ENCODE results near the gene UBA5.

UBA5 gene

DNA sequence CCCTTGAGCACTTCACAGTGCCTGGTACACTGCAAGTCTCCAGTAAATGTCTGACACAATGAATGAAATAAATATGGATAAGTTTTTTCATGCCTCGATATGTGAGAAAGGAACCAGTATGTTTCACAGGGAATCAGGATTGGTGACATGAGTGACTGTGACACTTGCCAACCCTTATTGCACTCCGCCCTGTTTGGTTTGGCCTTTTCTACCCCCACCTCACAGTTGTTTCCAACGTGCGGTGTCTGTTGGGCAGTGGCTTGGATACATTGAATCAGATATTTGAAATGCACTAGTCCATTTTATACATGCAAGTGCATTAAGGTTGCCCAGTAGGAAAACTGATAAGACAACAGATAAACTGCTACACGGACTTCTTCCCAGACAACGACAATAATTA, 60.1 kb downstream of the UBA5 start:
- DNase-seq (ENCODE audit: low read depth), result no peak
- H3K4me3 ChIP-seq (ENCODE audit: control insufficient read depth, low read depth, low read length), result no peak overlapping the region
- TF ChIP-seq, protein P1, sequence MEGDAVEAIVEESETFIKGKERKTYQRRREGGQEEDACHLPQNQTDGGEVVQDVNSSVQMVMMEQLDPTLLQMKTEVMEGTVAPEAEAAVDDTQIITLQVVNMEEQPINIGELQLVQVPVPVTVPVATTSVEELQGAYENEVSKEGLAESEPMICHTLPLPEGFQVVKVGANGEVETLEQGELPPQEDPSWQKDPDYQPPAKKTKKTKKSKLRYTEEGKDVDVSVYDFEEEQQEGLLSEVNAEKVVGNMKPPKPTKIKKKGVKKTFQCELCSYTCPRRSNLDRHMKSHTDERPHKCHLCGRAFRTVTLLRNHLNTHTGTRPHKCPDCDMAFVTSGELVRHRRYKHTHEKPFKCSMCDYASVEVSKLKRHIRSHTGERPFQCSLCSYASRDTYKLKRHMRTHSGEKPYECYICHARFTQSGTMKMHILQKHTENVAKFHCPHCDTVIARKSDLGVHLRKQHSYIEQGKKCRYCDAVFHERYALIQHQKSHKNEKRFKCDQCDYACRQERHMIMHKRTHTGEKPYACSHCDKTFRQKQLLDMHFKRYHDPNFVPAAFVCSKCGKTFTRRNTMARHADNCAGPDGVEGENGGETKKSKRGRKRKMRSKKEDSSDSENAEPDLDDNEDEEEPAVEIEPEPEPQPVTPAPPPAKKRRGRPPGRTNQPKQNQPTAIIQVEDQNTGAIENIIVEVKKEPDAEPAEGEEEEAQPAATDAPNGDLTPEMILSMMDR (IDR thresholded peaks at IDR 0.05; ENCODE audit: control insufficient read depth, insufficient read depth, low read depth, low read length, missing control alignments), result no peak

DNA sequence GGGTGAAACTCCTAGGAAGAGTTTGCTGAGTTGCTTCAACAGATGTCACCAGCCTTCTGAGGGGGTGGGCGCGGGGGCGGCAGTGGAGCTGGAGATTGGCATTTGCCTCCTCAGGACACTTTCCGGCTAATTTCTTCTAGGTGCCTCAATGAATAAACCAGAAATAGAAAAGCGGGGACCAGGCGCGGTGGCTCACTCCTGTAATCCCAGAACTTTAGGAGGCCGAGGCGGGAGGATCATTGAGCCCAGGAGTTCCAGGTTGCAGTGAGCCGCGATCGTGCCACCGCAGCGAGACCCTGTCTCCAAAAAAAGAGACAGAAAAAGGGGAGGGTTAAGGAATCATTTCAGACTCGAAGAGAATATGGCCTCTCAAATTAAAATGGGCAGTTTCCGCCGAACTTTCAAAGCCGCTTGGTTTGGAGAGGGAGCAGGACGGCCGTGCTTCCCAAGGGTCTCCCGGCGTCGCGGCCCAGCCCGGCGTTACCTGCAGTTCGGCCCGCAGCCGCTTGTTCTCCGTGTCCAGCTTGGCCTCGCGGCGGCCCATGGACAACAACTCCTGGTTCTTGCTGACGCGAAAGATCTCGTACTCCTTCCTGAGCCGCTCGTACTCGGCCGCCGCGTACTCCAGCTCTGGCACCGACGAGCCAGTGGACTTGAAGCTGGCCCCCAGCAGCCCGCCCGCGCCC, 61.5 kb downstream of the UBA5 start:
- TF ChIP-seq, protein P1 (IDR thresholded peaks at IDR 0.05; ENCODE audit: control insufficient read depth, insufficient read depth, low read depth, low read length, missing control alignments), result peak; percentile 32
- peak; percentile 10 for DNase-seq (ENCODE audit: low read depth)
- H3K4me3 ChIP-seq (ENCODE audit: control insufficient read depth, low read depth, low read length), result peak overlapping the region; percentile 48

DNA sequence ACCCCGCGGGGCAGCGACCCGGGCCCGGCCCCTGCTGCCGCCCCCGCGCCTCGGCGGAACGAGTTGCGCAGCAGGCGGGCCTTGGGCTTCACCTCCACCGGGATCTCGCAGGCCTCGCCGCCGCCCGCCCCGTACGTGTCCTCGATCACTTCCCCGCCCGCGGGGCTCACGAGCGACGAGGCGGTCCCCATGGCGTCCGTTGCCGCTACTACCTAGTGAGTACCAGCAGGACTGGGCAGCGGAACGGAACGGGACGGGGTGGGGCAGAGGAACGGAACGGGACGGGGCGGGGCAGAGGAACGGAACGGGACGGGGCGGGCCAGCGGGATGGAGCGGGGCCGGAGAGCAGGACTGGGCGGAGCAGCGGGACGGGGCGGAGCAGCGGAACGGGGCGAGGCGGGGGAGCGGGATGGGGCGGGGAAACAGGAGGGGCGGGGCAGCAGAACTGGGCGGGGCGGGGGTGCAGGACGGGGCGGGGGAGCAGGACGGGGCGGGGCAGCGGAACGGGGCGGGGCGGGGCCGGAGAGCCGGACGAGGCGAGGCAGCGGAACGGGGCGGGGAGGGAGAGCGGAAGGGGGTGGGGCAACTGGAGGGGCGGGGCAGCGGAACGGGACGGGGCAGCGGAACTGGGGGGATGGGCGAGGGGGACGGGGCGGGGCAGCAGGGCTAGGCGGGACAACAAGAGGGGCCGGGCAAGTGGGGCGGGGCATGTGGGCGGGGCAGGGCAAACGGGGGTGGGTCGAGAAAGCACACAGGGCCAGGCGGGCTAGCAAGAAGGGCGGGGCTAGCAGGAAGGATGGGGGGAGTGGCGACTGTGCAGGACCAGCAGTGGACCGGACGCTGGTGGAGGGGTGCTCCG, 62.3 kb downstream of the UBA5 start, which contains the start of gene NPHP3:
NPHP3 (minus strand) TSS at position 245 of the 859 bp plus-strand sequence; CDS start at position 191, 54 bp downstream.
- peak; percentile 91 for DNase-seq (ENCODE audit: low read depth)
- H3K4me3 ChIP-seq (ENCODE audit: control insufficient read depth, low read depth, low read length), result peak within 1 kb of the TSS; percentile 69
- TF ChIP-seq, protein P1 (IDR thresholded peaks at IDR 0.05; ENCODE audit: control insufficient read depth, insufficient read depth, low read depth, low read length, missing control alignments), result no peak

DNA sequence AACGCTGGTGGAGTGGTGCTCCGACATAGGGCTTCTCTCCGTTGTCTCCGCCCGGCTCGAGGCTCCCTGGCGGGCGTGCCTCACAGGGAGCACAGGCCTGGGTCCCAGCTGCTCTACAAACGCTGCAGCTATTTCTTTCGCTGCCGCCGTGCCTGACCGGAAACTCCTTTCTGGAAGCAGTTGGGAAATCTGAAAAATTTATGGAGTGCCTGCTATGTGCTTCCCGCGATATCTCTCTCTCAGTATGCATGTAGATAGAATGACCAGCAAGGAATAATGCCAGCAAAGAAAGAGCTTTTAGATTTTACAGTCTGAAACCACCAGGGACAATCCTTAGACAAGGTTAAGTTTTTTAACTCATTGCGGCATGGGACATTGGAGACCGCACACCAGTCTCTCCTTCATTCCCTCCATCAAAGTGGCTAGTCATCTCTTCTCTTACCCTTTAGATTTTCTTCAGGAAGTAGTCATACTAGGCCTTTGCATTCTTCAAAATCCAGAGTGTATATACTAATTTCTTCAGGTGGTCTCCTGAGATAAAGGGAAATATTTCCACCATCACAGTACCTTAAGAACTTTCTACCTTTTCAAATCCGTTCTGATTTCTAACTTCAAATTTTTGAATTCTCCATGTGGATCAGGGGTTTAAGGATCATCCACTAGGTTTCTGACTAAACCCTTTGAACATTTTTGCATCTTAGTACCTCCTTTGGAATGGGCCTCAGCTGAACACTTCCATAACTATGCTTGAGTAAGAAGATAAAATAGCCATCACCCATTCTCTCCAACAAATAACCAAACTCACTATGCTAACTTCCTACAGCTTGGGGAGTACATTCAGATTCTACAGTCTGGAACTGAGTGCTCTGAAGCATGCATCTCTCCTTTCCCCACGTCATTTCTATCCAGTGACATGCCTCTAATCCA, 63.2 kb downstream of the UBA5 start:
- H3K4me3 ChIP-seq (ENCODE audit: control insufficient read depth, low read depth, low read length), result peak overlapping the region; percentile 69
- TF ChIP-seq, protein P1 (IDR thresholded peaks at IDR 0.05; ENCODE audit: control insufficient read depth, insufficient read depth, low read depth, low read length, missing control alignments), result no peak
- DNase-seq (ENCODE audit: low read depth), result no peak

DNA sequence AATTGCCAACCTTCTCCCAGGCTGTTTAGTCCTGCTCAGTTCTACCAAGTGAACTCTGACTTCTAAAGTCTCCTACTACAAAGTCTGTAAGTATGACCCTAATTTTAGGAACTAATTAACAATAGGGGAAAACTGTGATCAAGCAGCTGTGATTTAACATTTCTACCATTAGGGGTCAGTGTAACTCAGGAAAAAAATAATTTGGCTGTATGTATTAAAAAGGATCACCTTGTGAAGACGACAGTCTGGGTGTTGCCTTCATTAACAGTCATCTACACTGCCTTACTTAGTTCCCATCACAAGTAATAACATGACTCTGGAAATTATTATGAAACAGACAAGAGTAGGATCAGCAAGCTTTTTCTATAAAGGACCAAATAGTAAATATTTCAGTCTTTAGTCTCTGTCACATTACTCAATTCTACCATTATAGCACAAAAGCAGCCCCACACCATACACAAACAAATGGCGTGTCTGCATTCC, 66.3 kb downstream of the UBA5 start:
- DNase-seq (ENCODE audit: low read depth), result no peak
- TF ChIP-seq, protein P1 (IDR thresholded peaks at IDR 0.05; ENCODE audit: control insufficient read depth, insufficient read depth, low read depth, low read length, missing control alignments), result peak; percentile 54
- no peak overlapping the region for H3K4me3 ChIP-seq (ENCODE audit: control insufficient read depth, low read depth, low read length)

Data from AG09309 (cell line).